ENCODE measurements around the gene GFRA1.

The GFRA1 gene

GRCh38 chr10:116093031-116093430, 180.0 kb downstream of the GFRA1 start:
- H2AFZ ChIP-seq (ENCODE audit: low read depth, low read length) = no peak overlapping the region

DNA sequence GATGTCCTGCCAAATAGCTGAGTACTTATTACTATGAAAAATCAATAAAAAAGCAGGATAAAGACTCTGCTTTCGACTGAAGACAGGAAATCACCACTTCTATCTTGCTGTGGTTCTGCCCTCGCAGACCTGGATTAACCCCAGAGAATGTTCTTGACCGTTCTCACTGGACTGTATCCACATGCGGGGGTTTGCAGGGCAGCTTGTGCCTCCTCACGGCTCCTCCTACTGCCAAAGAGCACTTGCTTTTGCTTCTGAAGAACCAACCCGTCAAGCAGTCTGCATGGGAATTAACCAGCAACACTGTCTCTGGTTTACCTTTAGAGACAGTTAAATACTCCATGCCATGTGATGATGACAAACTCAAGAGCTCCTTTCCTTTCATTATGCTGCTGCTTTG, 184.0 kb downstream of the GFRA1 start:
- Histone ChIP-seq H2AFZ (ENCODE audit: low read depth, low read length) (no peak overlapping the region), H3K4me1 (ENCODE audit: insufficient read depth, low read length) (no peaks in the 10 kb centered on the region), H3K9ac (ENCODE audit: low read depth, low read length) (no peak overlapping the region), H3K79me2 (ENCODE audit: insufficient read depth, low read length) (no peaks in the 10 kb centered on the region), H3K36me3 (ENCODE audit: insufficient read depth, low read length) (no peaks in the 10 kb centered on the region), H3K27me3 (ENCODE audit: insufficient read depth, low read length, poor library complexity) (no peaks in the 10 kb centered on the region), H3K27ac (ENCODE audit: low read length) (no peak overlapping the region), H3K4me2 (ENCODE audit: insufficient read depth, low read length) (no peak overlapping the region), H4K20me1 (ENCODE audit: insufficient read depth, low read length) (no peaks in the 10 kb centered on the region), H3K9me3 (ENCODE audit: insufficient read depth, low read length, severe bottlenecking) (no peaks in the 10 kb centered on the region), H3K4me3 (ENCODE audit: low read depth in 1 of 2, low read length in 2 of 2) (no peak overlapping the region)
- TF ChIP-seq EZH2 (IDR thresholded peaks at IDR 0.05; ENCODE audit: borderline replicate concordance, low read depth, low read length, severe bottlenecking) = no peak
- no peak for TF ChIP-seq CTCF (IDR thresholded peaks at IDR 0.05; ENCODE audit: borderline replicate concordance, extremely low read depth, low read length, poor library complexity, severe bottlenecking)
- no peak for ATAC-seq (ENCODE audit: insufficient read depth, low read depth)
- no peak for DNase-seq

More at GRCh38 chr10:116093031-116093430, 180.0 kb downstream of the GFRA1 start:
- ATAC-seq (ENCODE audit: insufficient read depth, low read depth) (no peak), DNase-seq (no peak)
- no peaks in the 10 kb centered on the region for H3K36me3 ChIP-seq (ENCODE audit: insufficient read depth, low read length)
- H3K27ac ChIP-seq (ENCODE audit: low read length) = no peak overlapping the region
- H3K9me3 ChIP-seq (ENCODE audit: insufficient read depth, low read length, severe bottlenecking) = no peaks in the 10 kb centered on the region
- TF ChIP-seq CTCF (IDR thresholded peaks at IDR 0.05; ENCODE audit: borderline replicate concordance, extremely low read depth, low read length, poor library complexity, severe bottlenecking) (no peak), EZH2 (IDR thresholded peaks at IDR 0.05; ENCODE audit: borderline replicate concordance, low read depth, low read length, severe bottlenecking) (no peak)
- H3K4me3 ChIP-seq (ENCODE audit: low read depth in 1 of 2, low read length in 2 of 2) = no peak overlapping the region
- no peaks in the 10 kb centered on the region for H4K20me1 ChIP-seq (ENCODE audit: insufficient read depth, low read length)
- H3K79me2 ChIP-seq (ENCODE audit: insufficient read depth, low read length) = no peaks in the 10 kb centered on the region
- no peak overlapping the region for H3K9ac ChIP-seq (ENCODE audit: low read depth, low read length)
- no peaks in the 10 kb centered on the region for H3K27me3 ChIP-seq (ENCODE audit: insufficient read depth, low read length, poor library complexity)
- no peak overlapping the region for H3K4me2 ChIP-seq (ENCODE audit: insufficient read depth, low read length)
- H3K4me1 ChIP-seq (ENCODE audit: insufficient read depth, low read length) = no peaks in the 10 kb centered on the region

DNA sequence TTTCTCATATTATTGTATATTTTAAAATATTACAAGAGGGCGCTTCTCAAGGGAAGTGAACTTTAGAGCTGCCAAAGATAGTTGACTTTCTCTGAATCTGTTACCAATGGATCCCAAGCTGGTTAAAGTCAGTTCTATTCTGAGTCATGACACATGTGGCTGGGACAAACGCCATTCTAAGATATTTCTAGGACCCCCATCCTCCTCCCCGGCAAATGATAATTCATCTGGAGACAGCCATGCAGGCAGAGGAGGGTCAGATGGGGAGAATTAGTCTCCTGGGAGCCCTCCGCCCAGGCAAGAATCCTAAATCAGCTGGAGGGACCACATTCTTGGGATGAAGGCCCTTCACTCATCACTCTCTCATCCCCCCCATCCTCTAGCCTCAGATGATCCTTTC, 187.7 kb downstream of the GFRA1 start:
- Histone ChIP-seq H2AFZ (ENCODE audit: low read depth, low read length) (no peak overlapping the region), H4K20me1 (ENCODE audit: insufficient read depth, low read length) (no peaks in the 10 kb centered on the region), H3K9me3 (ENCODE audit: insufficient read depth, low read length, severe bottlenecking) (no peaks in the 10 kb centered on the region), H3K4me2 (ENCODE audit: insufficient read depth, low read length) (no peak overlapping the region), H3K79me2 (ENCODE audit: insufficient read depth, low read length) (no peaks in the 10 kb centered on the region), H3K4me1 (ENCODE audit: insufficient read depth, low read length) (no peaks in the 10 kb centered on the region), H3K27ac (ENCODE audit: low read length) (no peak overlapping the region), H3K27me3 (ENCODE audit: insufficient read depth, low read length, poor library complexity) (no peaks in the 10 kb centered on the region), H3K36me3 (ENCODE audit: insufficient read depth, low read length) (no peaks in the 10 kb centered on the region), H3K9ac (ENCODE audit: low read depth, low read length) (no peak overlapping the region), H3K4me3 (ENCODE audit: low read depth in 1 of 2, low read length in 2 of 2) (no peak overlapping the region)
- no peak for TF ChIP-seq EZH2 (IDR thresholded peaks at IDR 0.05; ENCODE audit: borderline replicate concordance, low read depth, low read length, severe bottlenecking)
- TF ChIP-seq CTCF (IDR thresholded peaks at IDR 0.05; ENCODE audit: borderline replicate concordance, extremely low read depth, low read length, poor library complexity, severe bottlenecking) = no peak
- no peak for ATAC-seq (ENCODE audit: insufficient read depth, low read depth)
- no peak for DNase-seq

- H3K9ac ChIP-seq (ENCODE audit: low read depth, low read length) = no peak overlapping the region
- H4K20me1 ChIP-seq (ENCODE audit: insufficient read depth, low read length) = no peaks in the 10 kb centered on the region
- H3K79me2 ChIP-seq (ENCODE audit: insufficient read depth, low read length) = no peaks in the 10 kb centered on the region
- no peaks in the 10 kb centered on the region for H3K9me3 ChIP-seq (ENCODE audit: insufficient read depth, low read length, severe bottlenecking)
- no peak overlapping the region for H3K4me2 ChIP-seq (ENCODE audit: insufficient read depth, low read length)
- TF ChIP-seq EZH2 (IDR thresholded peaks at IDR 0.05; ENCODE audit: borderline replicate concordance, low read depth, low read length, severe bottlenecking) (no peak), CTCF (IDR thresholded peaks at IDR 0.05; ENCODE audit: borderline replicate concordance, extremely low read depth, low read length, poor library complexity, severe bottlenecking) (no peak)
- no peaks in the 10 kb centered on the region for H3K27me3 ChIP-seq (ENCODE audit: insufficient read depth, low read length, poor library complexity)
- DNase-seq (no peak), ATAC-seq (ENCODE audit: insufficient read depth, low read depth) (no peak; the same call in 2 of the 3 replicates)
- no peak overlapping the region for H3K27ac ChIP-seq (ENCODE audit: low read length)
- no peaks in the 10 kb centered on the region for H3K4me1 ChIP-seq (ENCODE audit: insufficient read depth, low read length)
- H3K4me3 ChIP-seq (ENCODE audit: low read depth in 1 of 2, low read length in 2 of 2) = no peak overlapping the region
- H3K36me3 ChIP-seq (ENCODE audit: insufficient read depth, low read length) = no peaks in the 10 kb centered on the region
- H2AFZ ChIP-seq (ENCODE audit: low read depth, low read length) = no peak overlapping the region
Measured at GRCh38 chr10:116084161-116084560, 188.8 kb downstream of the GFRA1 start.
